Adrenal gland (tissue), 5 donors: ENCODE measurements around the gene CEACAM18.

Source experiments
- POLR2A ChIP-seq, 2 donors: fragments of 450-650 bp; IDR thresholded peaks; one replicate each; pipeline ENCODE4 v1.6.1; 2017; ENCODE audit warnings: antibody characterized with exemption in 2 of 2, mild to moderate bottlenecking in 2 of 2, moderate library complexity in 1 of 2
- TF ChIP-seq, protein P1 (sequence below), 6 experiments: fragments of 450-650 bp in 4 of 6; fragments of 200-600 bp in 2 of 6; sonication (generic) in 1 of 6; IDR thresholded peaks; 1 replicate in 5 of 6; 2 replicates in 1 of 6; pipeline versions ENCODE4 v1.5.1 to v1.8.0; 2016 to 2021; ENCODE audit warnings: antibody characterized with exemption in 6 of 6, mild to moderate bottlenecking in 2 of 6, moderate library complexity in 1 of 6
- donor health status: DM: no; HTN: no; CAD: no.

DNA sequence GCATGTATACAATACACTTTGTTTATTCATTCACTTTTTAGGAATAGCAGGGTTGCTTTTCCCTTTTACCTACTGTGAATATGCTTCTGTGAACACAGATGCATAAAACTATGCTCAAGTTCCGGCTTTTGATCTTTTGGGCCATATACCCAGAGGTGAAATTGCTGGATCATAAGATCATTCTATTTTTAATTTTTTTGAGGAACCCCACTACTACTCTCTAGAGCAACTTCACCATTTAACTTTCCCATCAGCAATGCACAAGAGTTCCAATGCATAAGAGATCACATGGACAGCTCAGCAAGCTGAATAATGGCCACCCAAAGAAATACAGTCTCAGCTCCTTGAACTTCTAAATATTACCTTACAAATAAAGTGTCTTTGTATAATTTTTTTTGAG, 43.9 kb upstream of the CEACAM18 start:
- TF ChIP-seq, protein P1, sequence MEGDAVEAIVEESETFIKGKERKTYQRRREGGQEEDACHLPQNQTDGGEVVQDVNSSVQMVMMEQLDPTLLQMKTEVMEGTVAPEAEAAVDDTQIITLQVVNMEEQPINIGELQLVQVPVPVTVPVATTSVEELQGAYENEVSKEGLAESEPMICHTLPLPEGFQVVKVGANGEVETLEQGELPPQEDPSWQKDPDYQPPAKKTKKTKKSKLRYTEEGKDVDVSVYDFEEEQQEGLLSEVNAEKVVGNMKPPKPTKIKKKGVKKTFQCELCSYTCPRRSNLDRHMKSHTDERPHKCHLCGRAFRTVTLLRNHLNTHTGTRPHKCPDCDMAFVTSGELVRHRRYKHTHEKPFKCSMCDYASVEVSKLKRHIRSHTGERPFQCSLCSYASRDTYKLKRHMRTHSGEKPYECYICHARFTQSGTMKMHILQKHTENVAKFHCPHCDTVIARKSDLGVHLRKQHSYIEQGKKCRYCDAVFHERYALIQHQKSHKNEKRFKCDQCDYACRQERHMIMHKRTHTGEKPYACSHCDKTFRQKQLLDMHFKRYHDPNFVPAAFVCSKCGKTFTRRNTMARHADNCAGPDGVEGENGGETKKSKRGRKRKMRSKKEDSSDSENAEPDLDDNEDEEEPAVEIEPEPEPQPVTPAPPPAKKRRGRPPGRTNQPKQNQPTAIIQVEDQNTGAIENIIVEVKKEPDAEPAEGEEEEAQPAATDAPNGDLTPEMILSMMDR (IDR thresholded peaks at IDR 0.05): no peak
- TF ChIP-seq POLR2A (IDR thresholded peaks at IDR 0.05): no peak
